SK-N-SH treated with all-trans-retinoic acid at 6 μM for 48 hours (cell line): ENCODE results near the gene SLC22A16.

Source experiments
- ATAC-seq: fragments of 200-7000 bp; cut with Tn5 transposase; 3 replicates; pipeline ENCODE4 v1.9.1; 2020; ENCODE audit warnings: mild to moderate bottlenecking, moderate library complexity
- ARNTL ChIP-seq: fragments of 450-650 bp; formaldehyde crosslinking; IDR thresholded peaks from 2 replicates; pipeline ENCODE4 v1.5.0; 2020; ENCODE audit warnings: low read depth, mild to moderate bottlenecking, moderate library complexity, borderline replicate concordance
- BACH2 ChIP-seq: fragments of 250-450 bp; sonication (Bioruptor Pico); IDR thresholded peaks from 2 replicates; pipeline ENCODE4 v1.9.0; 2021; ENCODE audit warnings: mild to moderate bottlenecking, borderline replicate concordance
- CREB5 ChIP-seq: fragments of 250-450 bp; sonication (Bioruptor Pico); IDR thresholded peaks from 2 replicates; pipeline ENCODE4 v1.5.1; 2020; ENCODE audit warnings: low read depth, mild to moderate bottlenecking, moderate library complexity
- CSDC2 ChIP-seq: fragments of 250-450 bp; sonication (Bioruptor Pico); IDR thresholded peaks from 2 replicates; pipeline ENCODE4 v1.5.0; 2020; ENCODE audit warnings: mild to moderate bottlenecking, moderate library complexity
- ESRRG ChIP-seq: fragments of 250-450 bp; sonication (Bioruptor Pico); IDR thresholded peaks from 2 replicates; pipeline ENCODE4 v1.6.1; 2021; ENCODE audit warnings: mild to moderate bottlenecking
- ISL1 ChIP-seq: fragments of 250-450 bp; sonication (Bioruptor Pico); IDR thresholded peaks from 2 replicates; pipeline ENCODE4 v2.1.2; 2022; ENCODE audit warnings: mild to moderate bottlenecking, moderate library complexity
- POU6F1 ChIP-seq: fragments of 250-450 bp; sonication (Bioruptor Pico); IDR thresholded peaks from 2 replicates; pipeline ENCODE4 v1.8.0; 2021; ENCODE audit warnings: low read depth, mild to moderate bottlenecking, moderate library complexity, borderline replicate concordance
- PPARA ChIP-seq: fragments of 250-450 bp; sonication (Bioruptor Pico); IDR thresholded peaks from 2 replicates; pipeline ENCODE4 v1.5.0; 2020; ENCODE audit warnings: mild to moderate bottlenecking, borderline replicate concordance
- RARB ChIP-seq: fragments of 250-450 bp; sonication (Bioruptor Pico); IDR thresholded peaks from 2 replicates; pipeline ENCODE4 v1.8.0; 2021; ENCODE audit warnings: mild to moderate bottlenecking, moderate library complexity
- SNAI2 ChIP-seq: fragments of 250-450 bp; sonication (Bioruptor Pico); IDR thresholded peaks from 2 replicates; pipeline ENCODE4 v1.5.0; 2020; ENCODE audit warnings: mild to moderate bottlenecking, moderate library complexity
- TCF4 ChIP-seq: fragments of 250-450 bp; sonication (Bioruptor Pico); IDR thresholded peaks from 2 replicates; pipeline ENCODE4 v1.8.0; 2021; ENCODE audit warnings: mild to moderate bottlenecking, moderate library complexity, borderline replicate concordance
- TOX ChIP-seq: fragments of 250-450 bp; sonication (Bioruptor Pico); IDR thresholded peaks from 2 replicates; pipeline ENCODE4 v1.8.0; 2021; ENCODE audit warnings: mild to moderate bottlenecking, moderate library complexity, borderline replicate concordance
- ZC3H10 ChIP-seq: fragments of 250-450 bp; sonication (Bioruptor Pico); IDR thresholded peaks from 2 replicates; pipeline ENCODE4 v1.5.1; 2021; ENCODE audit warnings: mild to moderate bottlenecking, moderate library complexity
- ZFP3 ChIP-seq: fragments of 250-450 bp; sonication (Bioruptor Pico); IDR thresholded peaks from 2 replicates; pipeline ENCODE4 v1.5.0; 2020; ENCODE audit warnings: mild to moderate bottlenecking, moderate library complexity
- ZFP30 ChIP-seq: fragments of 450-650 bp; formaldehyde crosslinking; IDR thresholded peaks from 2 replicates; pipeline ENCODE4 v1.5.0; 2022; ENCODE audit warnings: mild to moderate bottlenecking, moderate library complexity
- ZNF565 ChIP-seq: fragments of 450-650 bp; formaldehyde crosslinking; conservative IDR thresholded peaks from 2 replicates; pipeline ENCODE4 v1.5.0; 2020; ENCODE audit warnings: low read depth, mild to moderate bottlenecking, moderate library complexity
- ZNF8 ChIP-seq: fragments of 450-650 bp; formaldehyde crosslinking; IDR thresholded peaks from 2 replicates; pipeline ENCODE4 v1.5.0; 2020; ENCODE audit warnings: mild to moderate bottlenecking, moderate library complexity
- TF ChIP-seq, protein P1 (sequence below): fragments of 250-450 bp; sonication (Bioruptor Pico); IDR thresholded peaks from 2 replicates; pipeline ENCODE4 v1.5.0; 2020; ENCODE audit warnings: mild to moderate bottlenecking, moderate library complexity
- TF ChIP-seq, protein P2 (sequence below): fragments of 250-450 bp; sonication (Bioruptor Pico); IDR thresholded peaks from 2 replicates; pipeline ENCODE4 v1.5.1; 2021; ENCODE audit warnings: mild to moderate bottlenecking, moderate library complexity

The SLC22A16 gene

GRCh38 chr6:110404607-110405006, 71.8 kb downstream of the SLC22A16 start:
- TF ChIP-seq SNAI2 (CRISPR knock-in tag): no peak
- no peak for ATAC-seq

DNA sequence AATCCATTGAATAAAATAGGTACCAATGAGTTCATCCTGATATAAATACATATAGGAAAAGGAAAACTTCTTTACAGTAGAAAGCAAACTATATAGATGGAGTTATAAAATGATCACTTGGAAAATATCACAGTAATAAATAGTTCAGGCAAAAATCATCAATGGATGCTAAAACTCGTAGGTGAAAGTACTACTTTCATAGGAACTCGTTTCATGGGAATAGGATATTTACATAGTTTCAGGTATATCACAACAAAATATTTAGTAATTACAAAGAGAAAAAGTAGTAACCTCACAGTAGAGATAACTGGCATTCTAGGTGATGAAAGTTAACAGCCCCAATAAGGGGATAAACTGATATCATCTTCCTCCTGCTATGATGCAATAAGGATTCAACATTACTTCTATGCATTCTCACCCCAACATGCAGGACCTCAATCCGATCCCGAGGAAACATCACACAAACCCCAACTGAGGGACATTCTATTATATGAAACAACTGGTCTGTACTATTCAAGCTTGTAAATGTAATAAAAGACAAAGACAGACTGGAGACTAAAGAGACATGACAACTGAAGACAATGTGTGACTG, 74.7 kb downstream of the SLC22A16 start:
- ATAC-seq: no peak
- TF ChIP-seq BACH2 (CRISPR knock-in tag): no peak
- no peak for TF ChIP-seq CSDC2 (CRISPR knock-in tag)
- no peak for TF ChIP-seq ZFP30
- TF ChIP-seq ESRRG: no peak
- no peak for TF ChIP-seq SNAI2 (CRISPR knock-in tag)
- TF ChIP-seq PPARA: no peak
- no peak for TF ChIP-seq TOX
- TF ChIP-seq ZFP3 (CRISPR knock-in tag): no peak
- no peak for TF ChIP-seq RARB (CRISPR knock-in tag)
- TF ChIP-seq ZC3H10 (CRISPR knock-in tag): no peak
- no peak for TF ChIP-seq ARNTL (CRISPR knock-in tag)
- no peak for TF ChIP-seq CREB5

DNA sequence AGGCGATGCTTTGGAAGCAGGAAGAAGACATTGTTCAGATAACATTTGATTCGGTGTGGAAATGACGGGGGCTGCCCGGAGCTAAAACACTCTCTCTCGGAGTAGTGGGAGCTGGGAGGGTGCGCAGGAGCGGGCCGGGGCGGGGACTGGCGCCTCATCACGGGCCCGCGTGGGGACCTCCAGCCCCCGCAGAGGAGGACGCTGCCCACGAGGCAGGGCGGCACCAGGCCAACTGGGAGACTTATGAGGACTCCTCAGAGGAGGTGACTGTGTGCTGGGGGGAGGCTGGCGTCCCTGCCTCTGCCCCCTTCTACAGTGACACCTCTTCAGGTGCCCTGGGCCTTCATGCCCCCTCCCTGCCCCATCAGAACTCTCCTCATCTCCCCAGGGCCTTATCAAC, 76.2 kb downstream of the SLC22A16 start:
- no peak for ATAC-seq

GRCh38 chr6:110399219-110400071, 77.0 kb downstream of the SLC22A16 start:
- ATAC-seq: no peak
- no peak for TF ChIP-seq ZFP30
- no peak for TF ChIP-seq SNAI2 (CRISPR knock-in tag)
- TF ChIP-seq, protein P1, sequence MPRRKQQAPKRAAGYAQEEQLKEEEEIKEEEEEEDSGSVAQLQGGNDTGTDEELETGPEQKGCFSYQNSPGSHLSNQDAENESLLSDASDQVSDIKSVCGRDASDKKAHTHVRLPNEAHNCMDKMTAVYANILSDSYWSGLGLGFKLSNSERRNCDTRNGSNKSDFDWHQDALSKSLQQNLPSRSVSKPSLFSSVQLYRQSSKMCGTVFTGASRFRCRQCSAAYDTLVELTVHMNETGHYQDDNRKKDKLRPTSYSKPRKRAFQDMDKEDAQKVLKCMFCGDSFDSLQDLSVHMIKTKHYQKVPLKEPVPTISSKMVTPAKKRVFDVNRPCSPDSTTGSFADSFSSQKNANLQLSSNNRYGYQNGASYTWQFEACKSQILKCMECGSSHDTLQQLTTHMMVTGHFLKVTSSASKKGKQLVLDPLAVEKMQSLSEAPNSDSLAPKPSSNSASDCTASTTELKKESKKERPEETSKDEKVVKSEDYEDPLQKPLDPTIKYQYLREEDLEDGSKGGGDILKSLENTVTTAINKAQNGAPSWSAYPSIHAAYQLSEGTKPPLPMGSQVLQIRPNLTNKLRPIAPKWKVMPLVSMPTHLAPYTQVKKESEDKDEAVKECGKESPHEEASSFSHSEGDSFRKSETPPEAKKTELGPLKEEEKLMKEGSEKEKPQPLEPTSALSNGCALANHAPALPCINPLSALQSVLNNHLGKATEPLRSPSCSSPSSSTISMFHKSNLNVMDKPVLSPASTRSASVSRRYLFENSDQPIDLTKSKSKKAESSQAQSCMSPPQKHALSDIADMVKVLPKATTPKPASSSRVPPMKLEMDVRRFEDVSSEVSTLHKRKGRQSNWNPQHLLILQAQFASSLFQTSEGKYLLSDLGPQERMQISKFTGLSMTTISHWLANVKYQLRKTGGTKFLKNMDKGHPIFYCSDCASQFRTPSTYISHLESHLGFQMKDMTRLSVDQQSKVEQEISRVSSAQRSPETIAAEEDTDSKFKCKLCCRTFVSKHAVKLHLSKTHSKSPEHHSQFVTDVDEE (CRISPR knock-in tag): no peak
- no peak for TF ChIP-seq POU6F1 (CRISPR knock-in tag)
- no peak for TF ChIP-seq ZNF8 (CRISPR knock-in tag)
- TF ChIP-seq, protein P2, sequence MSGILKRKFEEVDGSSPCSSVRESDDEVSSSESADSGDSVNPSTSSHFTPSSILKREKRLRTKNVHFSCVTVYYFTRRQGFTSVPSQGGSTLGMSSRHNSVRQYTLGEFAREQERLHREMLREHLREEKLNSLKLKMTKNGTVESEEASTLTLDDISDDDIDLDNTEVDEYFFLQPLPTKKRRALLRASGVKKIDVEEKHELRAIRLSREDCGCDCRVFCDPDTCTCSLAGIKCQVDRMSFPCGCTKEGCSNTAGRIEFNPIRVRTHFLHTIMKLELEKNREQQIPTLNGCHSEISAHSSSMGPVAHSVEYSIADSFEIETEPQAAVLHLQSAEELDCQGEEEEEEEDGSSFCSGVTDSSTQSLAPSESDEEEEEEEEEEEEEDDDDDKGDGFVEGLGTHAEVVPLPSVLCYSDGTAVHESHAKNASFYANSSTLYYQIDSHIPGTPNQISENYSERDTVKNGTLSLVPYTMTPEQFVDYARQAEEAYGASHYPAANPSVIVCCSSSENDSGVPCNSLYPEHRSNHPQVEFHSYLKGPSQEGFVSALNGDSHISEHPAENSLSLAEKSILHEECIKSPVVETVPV (CRISPR knock-in tag): no peak

More for the DNA sequence above, 76.2 kb downstream of the SLC22A16 start:
- TF ChIP-seq TCF4 (CRISPR knock-in tag) (no peak), ISL1 (CRISPR knock-in tag) (no peak), ZNF565 (CRISPR knock-in tag) (no peak), PPARA (no peak), ESRRG (no peak)

GRCh38 chr6:110398778-110399177, 77.6 kb downstream of the SLC22A16 start:
- TF ChIP-seq, protein P1 (CRISPR knock-in tag): no peak
- peak; percentile 49; the same call in 2 of the 3 replicates for ATAC-seq
